HG03175 (cell line): Measurements from ENCODE around the gene LSMEM2.
"Not testable (repeated sequence)": the region's sequence is repeated elsewhere in the genome, so short reads cannot be mapped to it uniquely, and the experiment has no call there.

Experiments
- ATAC-seq: cut with Tn5 transposase; IDR thresholded peaks from one replicate; pipeline ENCODE4 v1.9.1; 2021; ENCODE audit warnings: mild to moderate bottlenecking, moderate library complexity; ENCODE audit not compliant: unreplicated experiment

LSMEM2 gene

GRCh38 chr3:50264383-50264963, 14.4 kb upstream of the LSMEM2 start:
- ATAC-seq, result no peak

- ATAC-seq, result no peak
Measured at GRCh38 chr3:50264964-50265485, 13.9 kb upstream of the LSMEM2 start.

- no peak for ATAC-seq
Measured at GRCh38 chr3:50265571-50265970, 13.3 kb upstream of the LSMEM2 start.

GRCh38 chr3:50266017-50266416, 12.9 kb upstream of the LSMEM2 start:
- no peak for ATAC-seq

GRCh38 chr3:50266836-50267235, 12.1 kb upstream of the LSMEM2 start:
- no peak for ATAC-seq

GRCh38 chr3:50267280-50267913, 11.5 kb upstream of the LSMEM2 start:
- ATAC-seq, result no peak

- ATAC-seq, result no peak
Measured at GRCh38 chr3:50268276-50268675, 10.6 kb upstream of the LSMEM2 start.

GRCh38 chr3:50268703-50269451, 10.0 kb upstream of the LSMEM2 start, which contains the start of gene SEMA3B:
TSS of gene SEMA3B (plus strand) at chr3:50269147. CDS start at chr3:50269241, 94 bp downstream.
- ATAC-seq, result no peak

- ATAC-seq, result no peak
Measured at GRCh38 chr3:50269460-50269859, 9.4 kb upstream of the LSMEM2 start.

- ATAC-seq, result no peak
Measured at GRCh38 chr3:50269977-50270413, 8.9 kb upstream of the LSMEM2 start.

- ATAC-seq, result no peak
Measured at GRCh38 chr3:50270422-50271224, 8.3 kb upstream of the LSMEM2 start.

GRCh38 chr3:50271314-50271936, 7.5 kb upstream of the LSMEM2 start:
- no peak for ATAC-seq

GRCh38 chr3:50272538-50272910, 6.4 kb upstream of the LSMEM2 start:
- not testable (repeated sequence) for ATAC-seq

GRCh38 chr3:50272911-50273688, 5.8 kb upstream of the LSMEM2 start:
- peak; percentile 82 for ATAC-seq

- ATAC-seq, result no peak
Measured at GRCh38 chr3:50273689-50274065, 5.2 kb upstream of the LSMEM2 start.

GRCh38 chr3:50274371-50275104, 4.3 kb upstream of the LSMEM2 start:
- no peak for ATAC-seq

- ATAC-seq, result no peak
Measured at GRCh38 chr3:50275141-50275995, 3.5 kb upstream of the LSMEM2 start.
